ENCODE measurements around the gene PNN.
"Not testable (repeated sequence)": the region's sequence is repeated elsewhere in the genome, so short reads cannot be mapped to it uniquely, and the experiment has no call there.

The PNN gene

DNA sequence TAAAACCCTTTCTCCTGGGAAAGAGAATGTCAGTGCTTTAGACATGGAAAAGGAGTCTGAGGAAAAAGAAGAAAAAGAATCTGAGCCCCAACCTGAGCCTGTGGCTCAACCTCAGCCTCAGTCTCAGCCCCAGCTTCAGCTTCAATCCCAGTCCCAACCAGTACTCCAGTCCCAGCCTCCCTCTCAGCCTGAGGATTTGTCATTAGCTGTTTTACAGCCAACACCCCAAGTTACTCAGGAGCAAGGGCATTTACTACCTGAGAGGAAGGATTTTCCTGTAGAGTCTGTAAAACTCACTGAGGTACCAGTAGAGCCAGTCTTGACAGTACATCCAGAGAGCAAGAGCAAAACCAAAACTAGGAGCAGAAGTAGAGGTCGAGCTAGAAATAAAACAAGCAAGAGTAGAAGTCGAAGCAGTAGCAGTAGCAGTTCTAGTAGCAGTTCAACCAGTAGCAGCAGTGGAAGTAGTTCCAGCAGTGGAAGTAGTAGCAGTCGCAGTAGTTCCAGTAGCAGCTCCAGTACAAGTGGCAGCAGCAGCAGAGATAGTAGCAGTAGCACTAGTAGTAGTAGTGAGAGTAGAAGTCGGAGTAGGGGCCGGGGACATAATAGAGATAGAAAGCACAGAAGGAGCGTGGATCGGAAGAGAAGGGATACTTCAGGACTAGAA is 6.1 kb downstream of the PNN start:
- no peak for DNase-seq

- no peak for DNase-seq
Observed at GRCh38 chr14:39181693-39182047, 6.6 kb downstream of the PNN start.

DNA sequence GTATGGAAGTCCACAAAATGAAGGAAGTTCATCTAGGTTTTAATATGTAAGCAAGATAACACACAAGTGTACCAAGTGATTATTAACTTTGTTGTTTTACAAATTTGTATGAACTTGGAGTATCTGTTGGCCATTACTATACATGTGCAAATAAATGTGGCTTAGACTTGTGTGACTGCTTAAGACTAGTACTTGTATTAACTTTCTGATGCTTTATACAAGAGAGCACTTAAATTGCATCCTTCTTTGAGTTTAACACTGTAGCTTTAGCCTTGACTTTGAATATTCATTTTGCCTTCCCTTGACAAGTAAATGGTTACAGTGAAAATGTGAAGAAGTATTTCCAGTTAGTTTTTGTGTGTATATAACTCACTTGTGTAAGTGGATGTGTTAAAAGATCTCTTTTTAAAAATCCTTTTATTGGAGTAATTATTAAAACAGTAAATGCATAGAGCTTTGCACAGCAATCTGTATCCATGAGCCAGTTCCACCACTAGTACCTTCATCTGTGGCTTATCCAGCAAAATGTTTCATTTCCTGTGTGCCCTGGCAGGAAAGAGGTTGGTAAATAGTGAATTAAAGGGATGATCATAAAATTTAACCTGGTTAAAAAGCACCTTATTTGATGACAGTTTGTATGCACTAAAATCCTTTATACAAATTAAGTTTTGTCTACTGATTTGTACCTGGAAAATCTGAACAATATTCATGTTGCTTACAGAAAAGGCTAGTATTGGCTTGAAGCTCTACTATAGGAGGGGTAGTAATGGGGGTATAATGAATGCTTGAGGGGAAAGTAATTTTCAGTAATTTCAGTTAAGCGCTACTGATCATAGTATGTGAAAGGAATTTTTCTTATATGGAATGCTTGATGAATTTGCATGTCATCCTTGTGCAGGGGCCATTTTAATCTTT is 8.0 kb downstream of the PNN start:
- no peak for DNase-seq

- not testable (repeated sequence) for DNase-seq
Observed at GRCh38 chr14:39183685-39184003, 8.6 kb downstream of the PNN start.

- DNase-seq, result no peak
Observed at GRCh38 chr14:39184628-39185255, 9.7 kb downstream of the PNN start.

GRCh38 chr14:39185256-39186049 is 10.4 kb downstream of the PNN start:
- no peak for DNase-seq

DNA sequence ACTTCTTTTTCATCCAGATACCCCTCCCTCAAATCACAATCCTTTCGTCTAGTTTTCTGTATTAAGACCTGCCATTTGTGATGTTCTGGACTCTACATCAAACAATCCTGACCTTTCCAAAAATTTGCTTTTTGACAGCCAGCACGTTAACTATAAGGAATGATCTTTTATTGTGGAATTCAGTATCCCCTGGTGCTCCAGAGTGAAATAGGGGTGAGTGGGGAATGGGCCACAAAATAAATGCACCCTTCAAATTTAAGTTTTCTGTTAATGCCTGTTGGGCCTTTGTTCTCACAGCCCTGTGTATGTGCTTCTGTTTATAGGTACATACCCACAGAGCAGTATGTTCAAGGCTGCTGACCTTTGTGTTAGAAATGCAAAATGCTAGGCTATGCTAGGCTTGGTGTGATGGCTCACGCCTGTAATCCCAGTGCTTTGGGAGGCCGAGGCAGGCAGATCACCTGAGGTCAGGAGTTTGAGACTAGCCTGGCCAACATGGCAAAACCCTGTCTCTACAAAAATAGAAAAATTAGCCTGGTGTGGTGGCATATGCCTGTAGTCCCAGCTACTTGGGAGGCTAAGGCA is 12.0 kb downstream of the PNN start:
- DNase-seq, result no peak

- DNase-seq, result no peak
Observed at GRCh38 chr14:39203659-39204606, 28.9 kb downstream of the PNN start.

- not testable (repeated sequence) for DNase-seq
Observed at GRCh38 chr14:39207430-39207829, 32.4 kb downstream of the PNN start.

GRCh38 chr14:39211109-39211741 is 36.2 kb downstream of the PNN start:
- DNase-seq, result no peak

GRCh38 chr14:39212034-39212433 is 37.0 kb downstream of the PNN start:
- DNase-seq, result no peak

DNA sequence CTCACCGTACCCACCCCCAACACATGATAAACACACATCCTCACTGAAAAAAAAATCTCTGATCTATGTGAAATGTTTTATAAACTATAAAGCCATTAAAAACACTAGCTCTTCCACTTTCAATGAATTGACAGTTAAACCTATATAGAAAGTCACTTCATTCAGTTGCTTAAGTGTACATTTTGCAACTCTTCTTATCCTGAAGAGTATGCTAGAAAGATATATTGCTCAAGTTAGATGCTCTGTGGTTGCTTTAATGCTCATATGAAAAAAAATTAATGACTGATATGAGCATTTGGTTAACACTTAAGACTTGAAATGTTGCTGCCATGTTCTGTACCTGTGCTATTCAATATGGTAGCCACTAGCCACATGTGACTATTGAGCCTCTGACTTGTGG is 37.6 kb downstream of the PNN start:
- no peak for DNase-seq

- DNase-seq, result no peak
Observed at GRCh38 chr14:39217214-39217879, 42.3 kb downstream of the PNN start.

- no peak for DNase-seq
Observed at GRCh38 chr14:39218171-39218769, 43.2 kb downstream of the PNN start.

- no peak for DNase-seq
Observed at GRCh38 chr14:39219075-39219499, 44.0 kb downstream of the PNN start.

GRCh38 chr14:39220473-39220872 is 45.4 kb downstream of the PNN start:
- DNase-seq, result not testable (repeated sequence)

DNA sequence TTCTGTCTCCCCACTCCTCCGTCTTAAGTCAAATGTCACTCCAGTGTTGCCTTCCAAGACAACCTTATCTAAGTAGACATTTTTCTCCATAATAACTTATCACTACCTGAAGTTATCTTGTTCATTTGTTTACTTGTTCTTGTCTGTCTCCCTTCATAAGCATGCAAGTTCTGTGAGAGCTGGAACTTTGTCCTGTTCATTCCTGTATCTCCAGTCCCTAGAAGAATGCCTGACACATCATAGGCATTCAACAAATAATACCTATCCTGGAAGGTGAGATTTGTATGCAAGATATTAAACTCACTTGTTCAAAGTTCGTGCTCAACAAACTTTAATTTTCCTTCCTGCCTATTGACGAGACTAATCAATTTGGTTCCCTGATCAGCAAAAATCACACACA is 53.0 kb downstream of the PNN start:
- no peak for DNase-seq

DNA sequence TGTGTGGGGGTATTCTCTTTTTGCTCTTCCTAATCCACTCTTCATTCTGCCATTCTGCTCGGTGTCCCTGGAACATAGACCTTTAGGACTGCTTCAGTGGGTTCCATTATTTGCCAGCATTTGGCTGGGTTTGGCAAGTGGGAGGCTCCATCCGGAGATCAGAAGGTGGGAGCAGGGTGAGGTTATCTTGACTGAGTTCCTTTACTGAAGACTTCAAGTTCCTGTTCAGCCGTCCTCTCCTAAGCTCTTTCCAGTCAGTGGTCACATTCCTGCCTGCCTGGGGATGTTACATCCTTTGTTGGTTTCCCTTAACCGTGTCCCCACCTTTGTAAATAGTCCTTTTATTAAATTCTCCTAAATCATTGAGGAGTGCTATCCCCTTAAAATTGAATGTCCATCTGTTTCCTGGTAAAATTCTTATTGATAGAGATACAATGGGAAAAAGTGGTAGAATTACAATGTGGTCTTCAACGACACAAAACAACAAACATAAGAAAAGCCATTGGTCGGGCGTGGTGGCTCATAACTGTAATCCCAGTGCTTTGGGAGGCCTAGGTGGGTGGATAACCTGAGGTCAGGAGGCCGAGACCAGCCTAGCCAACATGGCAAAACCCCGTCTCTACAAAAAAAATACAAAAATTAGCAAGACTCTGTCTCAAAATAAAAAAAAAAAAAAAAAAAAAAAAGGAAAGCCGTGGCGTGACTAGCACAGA is 53.6 kb downstream of the PNN start:
- DNase-seq, result no peak

DNA sequence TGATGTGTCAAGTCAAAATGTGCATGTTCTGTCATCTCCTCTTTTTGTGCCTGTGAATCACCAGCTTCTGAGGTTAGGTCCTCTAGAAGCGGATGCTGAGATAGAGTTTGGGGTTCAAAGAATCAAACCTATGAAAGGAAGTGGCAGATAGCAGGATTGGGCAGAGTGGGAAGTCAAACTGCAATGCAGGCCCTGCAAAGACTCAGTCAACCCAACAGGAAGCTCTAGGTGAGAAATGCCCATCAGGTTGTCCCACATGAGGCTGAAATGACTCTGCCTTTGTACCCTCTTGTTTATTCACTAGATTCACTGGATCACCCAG is 54.1 kb downstream of the PNN start:
- DNase-seq, result no peak

All from C1 segment of cervical spinal cord (tissue), 14 donors.